SK-N-SH treated with all-trans-retinoic acid at 6 μM for 48 hours (cell line): ENCODE results near the gene SCMH1.

Source experiments
- ARNTL ChIP-seq: fragments of 450-650 bp; formaldehyde crosslinking; IDR thresholded peaks from 2 replicates; pipeline ENCODE4 v1.5.0; 2020; ENCODE audit warnings: low read depth, mild to moderate bottlenecking, moderate library complexity, borderline replicate concordance
- ESRRG ChIP-seq: fragments of 250-450 bp; sonication (Bioruptor Pico); IDR thresholded peaks from 2 replicates; pipeline ENCODE4 v1.6.1; 2021; ENCODE audit warnings: mild to moderate bottlenecking
- ISL1 ChIP-seq: fragments of 250-450 bp; sonication (Bioruptor Pico); IDR thresholded peaks from 2 replicates; pipeline ENCODE4 v2.1.2; 2022; ENCODE audit warnings: mild to moderate bottlenecking, moderate library complexity
- PATZ1 ChIP-seq: fragments of 250-450 bp; sonication (Bioruptor Pico); IDR thresholded peaks from 2 replicates; pipeline ENCODE4 v1.8.0; 2020; ENCODE audit warnings: mild to moderate bottlenecking, moderate library complexity, borderline replicate concordance
- PPARA ChIP-seq: fragments of 250-450 bp; sonication (Bioruptor Pico); IDR thresholded peaks from 2 replicates; pipeline ENCODE4 v1.5.0; 2020; ENCODE audit warnings: mild to moderate bottlenecking, borderline replicate concordance
- RARB ChIP-seq: fragments of 250-450 bp; sonication (Bioruptor Pico); IDR thresholded peaks from 2 replicates; pipeline ENCODE4 v1.8.0; 2021; ENCODE audit warnings: mild to moderate bottlenecking, moderate library complexity
- ZC3H10 ChIP-seq: fragments of 250-450 bp; sonication (Bioruptor Pico); IDR thresholded peaks from 2 replicates; pipeline ENCODE4 v1.5.1; 2021; ENCODE audit warnings: mild to moderate bottlenecking, moderate library complexity
- ZFP3 ChIP-seq: fragments of 250-450 bp; sonication (Bioruptor Pico); IDR thresholded peaks from 2 replicates; pipeline ENCODE4 v1.5.0; 2020; ENCODE audit warnings: mild to moderate bottlenecking, moderate library complexity
- ZFP30 ChIP-seq: fragments of 450-650 bp; formaldehyde crosslinking; IDR thresholded peaks from 2 replicates; pipeline ENCODE4 v1.5.0; 2022; ENCODE audit warnings: mild to moderate bottlenecking, moderate library complexity
- TF ChIP-seq, protein P1 (sequence below): fragments of 250-450 bp; sonication (Bioruptor Pico); IDR thresholded peaks from 2 replicates; pipeline ENCODE4 v1.8.0; 2021; ENCODE audit warnings: low read depth, mild to moderate bottlenecking, moderate library complexity, borderline replicate concordance
- TF ChIP-seq, protein P2 (sequence below): fragments of 250-450 bp; sonication (Bioruptor Pico); IDR thresholded peaks from 2 replicates; pipeline ENCODE4 v1.5.0; 2020; ENCODE audit warnings: mild to moderate bottlenecking, moderate library complexity
- TF ChIP-seq, protein P3 (sequence below): fragments of 250-450 bp; sonication (Bioruptor Pico); IDR thresholded peaks from 2 replicates; pipeline ENCODE4 v1.5.1; 2020; ENCODE audit warnings: low read depth, mild to moderate bottlenecking, moderate library complexity
- TF ChIP-seq, protein P4 (sequence below): fragments of 250-450 bp; sonication (Bioruptor Pico); IDR thresholded peaks from 2 replicates; pipeline ENCODE4 v1.5.1; 2021; ENCODE audit warnings: mild to moderate bottlenecking, moderate library complexity

DNA sequence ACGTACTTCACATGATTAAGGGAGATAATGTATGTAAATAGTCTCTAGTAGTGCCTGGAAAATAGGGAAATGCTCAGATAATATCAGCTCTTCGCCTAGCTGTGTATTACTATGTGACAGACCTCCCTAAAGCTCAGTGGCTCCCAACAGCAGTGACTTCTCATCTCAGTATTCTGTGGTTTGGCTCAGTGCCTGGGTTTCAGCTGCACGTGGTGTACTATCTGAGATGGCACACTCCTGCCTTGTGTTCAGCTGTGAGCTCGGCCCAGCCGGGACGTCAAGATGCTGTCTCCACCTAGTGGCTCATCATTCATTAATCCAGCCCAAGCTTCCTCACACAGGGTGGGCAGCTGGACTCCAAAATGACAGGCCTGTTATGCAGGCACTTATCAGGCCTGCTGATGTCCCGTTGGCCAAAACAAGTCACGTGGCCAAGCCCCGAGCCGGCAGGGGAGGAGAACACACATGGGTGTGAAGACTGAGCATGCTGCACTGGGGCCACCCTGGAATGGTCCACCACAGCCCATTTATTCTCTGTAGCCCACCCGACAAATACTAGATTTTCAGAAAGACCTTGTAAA, 238.4 kb downstream of the SCMH1 start:
- TF ChIP-seq RARB (CRISPR knock-in tag): no peak
- TF ChIP-seq ZFP3 (CRISPR knock-in tag): no peak
- no peak for TF ChIP-seq PATZ1 (CRISPR knock-in tag)
- TF ChIP-seq ZFP30: no peak
- no peak for TF ChIP-seq ZC3H10 (CRISPR knock-in tag)
- TF ChIP-seq, protein P1, sequence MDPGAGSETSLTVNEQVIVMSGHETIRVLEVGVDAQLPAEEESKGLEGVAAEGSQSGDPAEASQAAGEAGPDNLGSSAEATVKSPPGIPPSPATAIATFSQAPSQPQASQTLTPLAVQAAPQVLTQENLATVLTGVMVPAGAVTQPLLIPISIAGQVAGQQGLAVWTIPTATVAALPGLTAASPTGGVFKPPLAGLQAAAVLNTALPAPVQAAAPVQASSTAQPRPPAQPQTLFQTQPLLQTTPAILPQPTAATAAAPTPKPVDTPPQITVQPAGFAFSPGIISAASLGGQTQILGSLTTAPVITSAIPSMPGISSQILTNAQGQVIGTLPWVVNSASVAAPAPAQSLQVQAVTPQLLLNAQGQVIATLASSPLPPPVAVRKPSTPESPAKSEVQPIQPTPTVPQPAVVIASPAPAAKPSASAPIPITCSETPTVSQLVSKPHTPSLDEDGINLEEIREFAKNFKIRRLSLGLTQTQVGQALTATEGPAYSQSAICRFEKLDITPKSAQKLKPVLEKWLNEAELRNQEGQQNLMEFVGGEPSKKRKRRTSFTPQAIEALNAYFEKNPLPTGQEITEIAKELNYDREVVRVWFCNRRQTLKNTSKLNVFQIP (CRISPR knock-in tag): no peak
- TF ChIP-seq ARNTL (CRISPR knock-in tag): no peak
- TF ChIP-seq, protein P2, sequence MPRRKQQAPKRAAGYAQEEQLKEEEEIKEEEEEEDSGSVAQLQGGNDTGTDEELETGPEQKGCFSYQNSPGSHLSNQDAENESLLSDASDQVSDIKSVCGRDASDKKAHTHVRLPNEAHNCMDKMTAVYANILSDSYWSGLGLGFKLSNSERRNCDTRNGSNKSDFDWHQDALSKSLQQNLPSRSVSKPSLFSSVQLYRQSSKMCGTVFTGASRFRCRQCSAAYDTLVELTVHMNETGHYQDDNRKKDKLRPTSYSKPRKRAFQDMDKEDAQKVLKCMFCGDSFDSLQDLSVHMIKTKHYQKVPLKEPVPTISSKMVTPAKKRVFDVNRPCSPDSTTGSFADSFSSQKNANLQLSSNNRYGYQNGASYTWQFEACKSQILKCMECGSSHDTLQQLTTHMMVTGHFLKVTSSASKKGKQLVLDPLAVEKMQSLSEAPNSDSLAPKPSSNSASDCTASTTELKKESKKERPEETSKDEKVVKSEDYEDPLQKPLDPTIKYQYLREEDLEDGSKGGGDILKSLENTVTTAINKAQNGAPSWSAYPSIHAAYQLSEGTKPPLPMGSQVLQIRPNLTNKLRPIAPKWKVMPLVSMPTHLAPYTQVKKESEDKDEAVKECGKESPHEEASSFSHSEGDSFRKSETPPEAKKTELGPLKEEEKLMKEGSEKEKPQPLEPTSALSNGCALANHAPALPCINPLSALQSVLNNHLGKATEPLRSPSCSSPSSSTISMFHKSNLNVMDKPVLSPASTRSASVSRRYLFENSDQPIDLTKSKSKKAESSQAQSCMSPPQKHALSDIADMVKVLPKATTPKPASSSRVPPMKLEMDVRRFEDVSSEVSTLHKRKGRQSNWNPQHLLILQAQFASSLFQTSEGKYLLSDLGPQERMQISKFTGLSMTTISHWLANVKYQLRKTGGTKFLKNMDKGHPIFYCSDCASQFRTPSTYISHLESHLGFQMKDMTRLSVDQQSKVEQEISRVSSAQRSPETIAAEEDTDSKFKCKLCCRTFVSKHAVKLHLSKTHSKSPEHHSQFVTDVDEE (CRISPR knock-in tag): no peak; the same call in 1 of the 2 replicates
- TF ChIP-seq PPARA (CRISPR knock-in tag): no peak
- TF ChIP-seq, protein P3, sequence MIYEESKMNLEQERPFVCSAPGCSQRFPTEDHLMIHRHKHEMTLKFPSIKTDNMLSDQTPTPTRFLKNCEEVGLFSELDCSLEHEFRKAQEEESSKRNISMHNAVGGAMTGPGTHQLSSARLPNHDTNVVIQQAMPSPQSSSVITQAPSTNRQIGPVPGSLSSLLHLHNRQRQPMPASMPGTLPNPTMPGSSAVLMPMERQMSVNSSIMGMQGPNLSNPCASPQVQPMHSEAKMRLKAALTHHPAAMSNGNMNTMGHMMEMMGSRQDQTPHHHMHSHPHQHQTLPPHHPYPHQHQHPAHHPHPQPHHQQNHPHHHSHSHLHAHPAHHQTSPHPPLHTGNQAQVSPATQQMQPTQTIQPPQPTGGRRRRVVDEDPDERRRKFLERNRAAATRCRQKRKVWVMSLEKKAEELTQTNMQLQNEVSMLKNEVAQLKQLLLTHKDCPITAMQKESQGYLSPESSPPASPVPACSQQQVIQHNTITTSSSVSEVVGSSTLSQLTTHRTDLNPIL: no peak
- TF ChIP-seq ISL1 (CRISPR knock-in tag): peak; percentile 37; the same call in 1 of the 2 replicates
- TF ChIP-seq ESRRG (CRISPR knock-in tag): no peak
- TF ChIP-seq, protein P4, sequence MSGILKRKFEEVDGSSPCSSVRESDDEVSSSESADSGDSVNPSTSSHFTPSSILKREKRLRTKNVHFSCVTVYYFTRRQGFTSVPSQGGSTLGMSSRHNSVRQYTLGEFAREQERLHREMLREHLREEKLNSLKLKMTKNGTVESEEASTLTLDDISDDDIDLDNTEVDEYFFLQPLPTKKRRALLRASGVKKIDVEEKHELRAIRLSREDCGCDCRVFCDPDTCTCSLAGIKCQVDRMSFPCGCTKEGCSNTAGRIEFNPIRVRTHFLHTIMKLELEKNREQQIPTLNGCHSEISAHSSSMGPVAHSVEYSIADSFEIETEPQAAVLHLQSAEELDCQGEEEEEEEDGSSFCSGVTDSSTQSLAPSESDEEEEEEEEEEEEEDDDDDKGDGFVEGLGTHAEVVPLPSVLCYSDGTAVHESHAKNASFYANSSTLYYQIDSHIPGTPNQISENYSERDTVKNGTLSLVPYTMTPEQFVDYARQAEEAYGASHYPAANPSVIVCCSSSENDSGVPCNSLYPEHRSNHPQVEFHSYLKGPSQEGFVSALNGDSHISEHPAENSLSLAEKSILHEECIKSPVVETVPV (CRISPR knock-in tag): no peak
